ENCODE data around the gene PSG7. TPM values are rescaled to one million over a fixed set of nuclear protein-coding genes. Genes with fewer than 3 reads are reported as not detected.

PSG7 gene
- total RNA-seq, 1 experiment from 2014 or later: not detected

Other genes with a start within 250 kb of the PSG7 start
- gene PSG3, start 196.7 kb downstream of the PSG7 start, total RNA-seq (2014; rRNA removed; shearing (Covaris generic)): not detected in 2 replicates
- not detected in 2 replicates for gene PSG8, start 171.5 kb downstream of the PSG7 start, total RNA-seq (2014; rRNA removed; shearing (Covaris generic))
- gene PSG1, start 57.5 kb downstream of the PSG7 start, total RNA-seq (2014; rRNA removed; shearing (Covaris generic)): not detected in 2 replicates
- gene PSG6, start 19.3 kb downstream of the PSG7 start, total RNA-seq (2014; rRNA removed; shearing (Covaris generic)): not detected in 2 replicates
- gene PSG11, start 89.3 kb upstream of the PSG7 start, total RNA-seq (2014; rRNA removed; shearing (Covaris generic)): not detected in 2 replicates
- not detected in 2 replicates for gene PSG2, start 145.5 kb upstream of the PSG7 start, total RNA-seq (2014; rRNA removed; shearing (Covaris generic))
- not detected in 2 replicates for gene PSG5, start 249.3 kb upstream of the PSG7 start, total RNA-seq (2014; rRNA removed; shearing (Covaris generic))

Measured in HT-29 (cell line).